Type B pancreatic cell (in vitro differentiated cells): Measurements from ENCODE around the gene KPNB1. TPM values are rescaled to one million over a fixed set of nuclear protein-coding genes. Genes with fewer than 3 reads are reported as not detected.

Experiments used
- DNase-seq: peaks from one replicate; pipeline ENCODE4 v3.0.0; 2021; ENCODE audit warnings: mixed read lengths; ENCODE audit not compliant: unreplicated experiment; ENCODE audit errors: extremely low spot score
- H3K27ac Mint-ChIP-seq: 2 replicates; pipeline ENCODE4 v1.8.0; 2021; ENCODE audit warnings: mild to moderate bottlenecking, mixed read lengths
- H3K27me3 Mint-ChIP-seq: 2 replicates; pipeline ENCODE4 v1.8.0; 2021; ENCODE audit warnings: mixed read lengths
- H3K36me3 Mint-ChIP-seq: 2 replicates; pipeline ENCODE4 v1.8.0; 2021; ENCODE audit warnings: mixed read lengths
- H3K4me1 Mint-ChIP-seq: one replicate; pipeline ENCODE4 v1.8.0; 2021; ENCODE audit warnings: mixed read lengths; ENCODE audit not compliant: unreplicated experiment
- H3K4me3 Mint-ChIP-seq: 2 replicates; pipeline ENCODE4 v1.8.0; 2021; ENCODE audit warnings: mild to moderate bottlenecking, mixed read lengths
- H3K9me3 Mint-ChIP-seq: 2 replicates; pipeline ENCODE4 v1.8.0; 2021; ENCODE audit warnings: mixed read lengths
- CTCF ChIP-seq: fragments of 200-600 bp; sonication (generic); conservative IDR thresholded peaks from 2 replicates; pipeline ENCODE4 v1.5.0; 2021; ENCODE audit warnings: antibody characterized with exemption, mild to moderate bottlenecking
- total RNA-seq: library from RNA; stranded (reverse); gene quantifications from 2 replicates; pipeline ENCODE4 v1.2.1, GENCODE V29; 2021; ENCODE audit warnings: low replicate concordance

Gene KPNB1
- total RNA-seq, 1 donor from 2014 or later: 372 TPM

DNA sequence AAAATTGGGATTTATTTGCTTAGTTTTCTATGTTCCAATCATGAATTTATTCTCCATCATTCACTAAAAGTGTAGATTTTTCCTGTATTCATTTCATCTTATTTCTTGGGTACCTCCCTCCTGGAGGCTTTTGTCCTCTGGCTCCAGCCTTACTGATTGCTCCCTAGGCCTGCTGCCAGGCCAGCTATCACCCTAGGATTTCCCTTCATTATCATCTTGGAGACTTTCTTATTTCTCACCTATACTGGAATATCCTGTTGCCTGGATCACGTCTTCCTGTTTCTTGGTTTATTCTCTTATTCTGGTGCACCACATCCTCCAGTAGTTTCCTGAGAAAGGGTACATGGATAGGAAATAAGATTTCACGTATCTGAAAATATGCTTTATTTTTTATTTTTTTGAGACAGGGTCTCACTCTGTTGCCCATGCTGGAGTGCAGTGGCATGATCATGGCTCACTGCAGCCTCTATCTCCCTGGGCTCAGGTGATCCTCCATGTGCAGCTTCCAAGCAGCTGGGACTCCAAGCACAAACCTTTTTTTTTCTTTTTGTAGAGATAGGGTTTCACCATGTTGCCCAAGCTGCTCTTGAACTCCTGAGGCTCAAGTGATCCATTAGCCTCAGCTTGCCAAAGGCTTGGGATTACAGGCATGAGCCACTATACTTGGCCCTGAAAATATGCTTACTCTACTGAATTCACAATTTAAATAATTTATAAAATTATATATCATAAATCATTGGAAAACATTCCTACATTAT lies 13.3 kb upstream of the KPNB1 start:
- no peaks in the 10 kb centered on the region for H3K27me3 Mint-ChIP-seq
- H3K27ac Mint-ChIP-seq: no peak overlapping the region
- peaks cover 4% of the 10 kb centered on the region for H3K4me1 Mint-ChIP-seq
- no peak for TF ChIP-seq CTCF
- no peak overlapping the region for H3K4me3 Mint-ChIP-seq
- no peak for DNase-seq
- H3K9me3 Mint-ChIP-seq: no peaks in the 10 kb centered on the region
- H3K36me3 Mint-ChIP-seq: peaks cover 6% of the 10 kb centered on the region

DNA sequence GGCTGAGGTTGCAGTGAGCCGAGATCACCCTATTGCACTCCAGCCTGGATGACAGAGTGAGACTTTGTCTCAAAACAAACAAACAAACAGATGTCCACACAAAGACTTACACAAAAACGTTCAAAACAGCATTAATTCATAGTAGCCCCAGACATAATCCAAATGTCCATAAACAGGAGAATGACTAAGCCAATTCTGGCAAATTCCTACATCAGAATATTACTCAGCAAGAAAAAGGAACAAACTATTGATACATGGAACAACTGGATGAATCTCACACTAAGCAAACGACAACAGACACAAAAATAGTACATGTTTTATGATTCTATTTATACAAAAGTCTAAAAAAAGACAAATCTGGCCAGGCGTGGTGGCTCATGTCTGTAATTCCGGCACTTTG lies 10.8 kb upstream of the KPNB1 start:
- H3K36me3 Mint-ChIP-seq: peaks cover 6% of the 10 kb centered on the region
- no peak for TF ChIP-seq CTCF
- H3K4me3 Mint-ChIP-seq: no peak overlapping the region
- DNase-seq: no peak
- no peaks in the 10 kb centered on the region for H3K27me3 Mint-ChIP-seq
- H3K9me3 Mint-ChIP-seq: no peaks in the 10 kb centered on the region
- H3K4me1 Mint-ChIP-seq: peaks cover 3% of the 10 kb centered on the region
- H3K27ac Mint-ChIP-seq: no peak overlapping the region

DNA sequence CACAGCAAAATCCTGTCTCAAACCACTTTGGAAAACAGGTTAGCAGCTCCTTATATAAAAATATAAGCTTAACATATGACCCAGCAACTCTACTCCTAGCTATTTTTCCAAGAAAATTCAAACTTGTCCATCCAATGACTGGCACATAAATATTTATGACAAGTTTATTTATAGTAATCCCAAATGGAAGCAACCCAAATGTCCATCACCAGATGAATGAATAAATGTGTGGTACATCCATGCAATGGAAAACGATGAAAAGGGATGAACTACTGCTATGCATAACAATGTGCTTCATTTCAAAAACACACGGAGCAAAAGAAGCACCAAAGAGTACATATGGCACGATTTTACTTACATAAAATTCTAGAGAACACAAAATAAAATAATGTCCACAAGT lies 9.6 kb upstream of the KPNB1 start:
- H3K4me1 Mint-ChIP-seq: no peaks in the 10 kb centered on the region
- H3K36me3 Mint-ChIP-seq: peaks cover 6% of the 10 kb centered on the region
- no peaks in the 10 kb centered on the region for H3K9me3 Mint-ChIP-seq
- no peak for DNase-seq
- no peaks in the 10 kb centered on the region for H3K27me3 Mint-ChIP-seq
- H3K27ac Mint-ChIP-seq: no peak overlapping the region
- no peak for TF ChIP-seq CTCF
- H3K4me3 Mint-ChIP-seq: no peak overlapping the region

DNA sequence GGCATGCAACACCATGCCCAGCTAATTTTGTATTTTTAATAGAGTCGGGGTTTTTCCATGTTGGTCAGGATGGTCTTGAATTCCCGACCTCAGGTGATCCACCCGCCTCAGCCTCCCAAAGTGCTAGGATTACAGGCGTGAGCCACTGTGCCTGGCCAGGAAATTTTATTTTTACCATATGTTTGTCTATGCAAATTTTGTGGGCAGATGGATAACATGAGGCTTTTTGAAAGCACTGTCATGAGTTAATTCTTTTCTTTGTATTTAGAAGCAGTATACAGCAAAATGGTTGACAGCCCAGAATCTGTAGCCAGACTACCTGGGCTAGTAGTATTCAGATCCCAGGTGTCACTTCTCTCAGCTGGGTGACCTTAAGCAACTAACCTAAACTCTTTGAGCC lies 8.5 kb upstream of the KPNB1 start:
- no peak overlapping the region for H3K27ac Mint-ChIP-seq
- H3K4me3 Mint-ChIP-seq: no peak overlapping the region
- no peaks in the 10 kb centered on the region for H3K9me3 Mint-ChIP-seq
- H3K4me1 Mint-ChIP-seq: no peaks in the 10 kb centered on the region
- no peak for DNase-seq
- no peak for TF ChIP-seq CTCF
- peaks cover 4% of the 10 kb centered on the region for H3K36me3 Mint-ChIP-seq
- no peaks in the 10 kb centered on the region for H3K27me3 Mint-ChIP-seq

- no peak overlapping the region for H3K27ac Mint-ChIP-seq
- no peaks in the 10 kb centered on the region for H3K27me3 Mint-ChIP-seq
- no peak overlapping the region for H3K4me3 Mint-ChIP-seq
- H3K36me3 Mint-ChIP-seq: no peaks in the 10 kb centered on the region
- no peaks in the 10 kb centered on the region for H3K4me1 Mint-ChIP-seq
- H3K9me3 Mint-ChIP-seq: no peaks in the 10 kb centered on the region
- TF ChIP-seq CTCF: no peak
- DNase-seq: no peak
Observed at GRCh38 chr17:47643116-47643515, 6.6 kb upstream of the KPNB1 start.

DNA sequence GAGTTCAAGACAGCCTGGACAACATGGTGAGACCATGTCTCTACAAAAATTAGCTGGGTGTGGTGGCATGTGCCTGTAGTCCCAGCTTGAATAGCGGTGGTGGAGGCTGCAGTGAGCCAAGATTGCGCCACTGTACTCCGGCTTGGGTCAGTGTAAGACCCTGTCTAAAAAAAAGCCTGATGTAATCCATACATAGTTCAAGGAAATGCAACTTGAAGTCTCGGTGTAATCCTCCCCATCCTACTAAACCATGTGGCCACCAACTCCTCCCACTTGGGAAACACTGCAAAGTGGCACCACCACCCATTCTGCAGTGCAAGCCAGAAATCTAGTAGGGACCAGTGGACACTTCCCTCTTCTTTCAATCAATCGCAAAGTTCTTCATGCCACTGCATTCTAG lies 5.4 kb upstream of the KPNB1 start:
- TF ChIP-seq CTCF: no peak
- no peak overlapping the region for H3K4me3 Mint-ChIP-seq
- H3K9me3 Mint-ChIP-seq: no peaks in the 10 kb centered on the region
- no peaks in the 10 kb centered on the region for H3K36me3 Mint-ChIP-seq
- no peaks in the 10 kb centered on the region for H3K27me3 Mint-ChIP-seq
- peaks cover 6% of the 10 kb centered on the region for H3K4me1 Mint-ChIP-seq
- DNase-seq: no peak
- H3K27ac Mint-ChIP-seq: no peak overlapping the region
